ENCODE results near the gene ATP5F1B. TPM values are rescaled to one million over a fixed set of nuclear protein-coding genes. Genes with fewer than 3 reads are reported as not detected.
A peak's percentile ranks its signal among the peaks of the same experiment; 100 is the strongest.

ATP5F1B gene
- total and polyA plus RNA-seq, 7 experiments from 2014 or later: 217 to 688 (median 317) TPM

GRCh38 chr12:56622535-56622934 is 23.2 kb downstream of the ATP5F1B start:
- ATAC-seq: no peak
- intact Hi-C loops (cut with micrococcal nuclease): no loop called here
- H3K4me1 Mint-ChIP-seq: peaks cover 34 to 82% (median 64%) of the 10 kb centered on the region in 7 donors

DNA sequence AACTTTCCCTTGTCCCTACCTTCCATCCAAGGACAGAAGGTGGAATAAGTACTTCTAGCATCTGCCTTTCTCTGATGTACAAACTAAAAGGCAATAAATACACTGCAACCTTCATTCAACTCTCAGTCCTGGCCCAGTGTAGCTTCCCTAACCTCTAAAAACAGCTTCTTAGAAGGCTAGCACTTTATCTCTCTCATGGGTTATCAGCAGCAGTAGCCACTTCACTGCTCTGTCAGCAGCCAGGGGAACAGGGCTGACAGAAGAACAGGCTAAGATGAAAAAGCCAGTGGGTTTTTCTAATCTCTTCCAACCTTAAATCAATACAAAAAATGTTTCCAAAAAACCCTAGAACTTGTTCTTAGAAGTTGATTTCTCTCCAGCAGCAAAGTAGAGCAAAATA is 28.9 kb downstream of the ATP5F1B start:
- Histone ChIP-seq H3K4me3 (ENCODE audit: low read length) (no peak overlapping the region), H3K4me1 (ENCODE audit: control insufficient read depth in 2 of 2, insufficient read depth in 2 of 2, low read length in 2 of 2) (peaks cover 0 to 4% of the 10 kb centered on the region in 2 donors), H3K27ac (ENCODE audit: low read depth, low read length) (no peak overlapping the region), H3K9me3 (ENCODE audit: control insufficient read depth in 2 of 3, low read length in 3 of 3) (no peaks in the 10 kb centered on the region), H3K36me3 (ENCODE audit: control insufficient read depth in 2 of 3, insufficient read depth in 3 of 3, low read length in 3 of 3) (peaks cover 27 to 68% (median 44%) of the 10 kb centered on the region in 3 experiments), H3K27me3 (ENCODE audit: control insufficient read depth in 2 of 2, insufficient read depth in 2 of 2, low read length in 2 of 2) (no peaks in the 10 kb centered on the region)
- Mint-ChIP-seq H3K9me3 (no peaks in the 10 kb centered on the region), H3K27ac (peak overlapping the region in 3 of 9 donors; percentile 1 to 3 (median 2)), H3K36me3 (peaks cover 10 to 51% (median 24%) of the 10 kb centered on the region in 5 donors), H3K4me3 (no peak overlapping the region), H3K27me3 (no peaks in the 10 kb centered on the region), H3K4me1 (peaks cover 14 to 40% (median 30%) of the 10 kb centered on the region in 7 donors)
- DNase-seq: no peak
- POLR2A ChIA-PET: interaction anchor here (0.8 to 1.4 kb wide), 4 partner anchors 11 to 21 kb away, joined by 3 to 5 read pairs (median 4); partner anchors contain the start of gene BAZ2A
- intact Hi-C loops (cut with micrococcal nuclease): loop anchor here in 1 of 2 donors (2.0 kb wide), 1 partner anchor 20 kb away; no protein-coding TSS in a partner anchor
- ATAC-seq: no peak
- CTCF ChIA-PET: no interaction called here

More at GRCh38 chr12:56622535-56622934, 23.2 kb downstream of the ATP5F1B start:
- peaks cover 17 to 19% of the 10 kb centered on the region in 2 donors for H3K4me1 ChIP-seq (ENCODE audit: control insufficient read depth in 2 of 2, insufficient read depth in 2 of 2, low read length in 2 of 2)
- H3K27ac ChIP-seq (ENCODE audit: low read depth, low read length): no peak overlapping the region
- no peaks in the 10 kb centered on the region for H3K27me3 Mint-ChIP-seq
- H3K36me3 Mint-ChIP-seq: peaks cover 0 to 21% (median 11%) of the 10 kb centered on the region in 5 donors
- CTCF ChIA-PET: interaction anchor here (0.7 kb wide), 1 partner anchor 20 kb away, joined by 3 read pairs; no protein-coding TSS in a partner anchor
- H3K4me3 ChIP-seq (ENCODE audit: low read length): no peak overlapping the region
- no peaks in the 10 kb centered on the region for H3K27me3 ChIP-seq (ENCODE audit: control insufficient read depth in 2 of 2, insufficient read depth in 2 of 2, low read length in 2 of 2)
- no peaks in the 10 kb centered on the region for H3K9me3 ChIP-seq (ENCODE audit: control insufficient read depth in 2 of 3, low read length in 3 of 3)
- POLR2A ChIA-PET: interaction anchor here (0.8 to 3.7 kb wide), 5 partner anchors 9 to 103 kb away, joined by 3 to 36 read pairs (median 3); partner anchors contain the start of gene NACA
- H3K4me3 Mint-ChIP-seq: peak overlapping the region in 4 of 10 donors; percentile 10 to 49 (median 20)
- peak overlapping the region in 7 of 9 donors; percentile 22 to 62 (median 46) for H3K27ac Mint-ChIP-seq
- no peaks in the 10 kb centered on the region for H3K9me3 Mint-ChIP-seq
- DNase-seq: no peak
- H3K36me3 ChIP-seq (ENCODE audit: control insufficient read depth in 2 of 3, insufficient read depth in 3 of 3, low read length in 3 of 3): peaks cover 0 to 20% (median 10%) of the 10 kb centered on the region in 3 experiments

- Mint-ChIP-seq H3K27me3 (no peaks in the 10 kb centered on the region), H3K4me1 (peaks cover 14 to 38% (median 31%) of the 10 kb centered on the region in 7 donors), H3K9me3 (no peaks in the 10 kb centered on the region), H3K4me3 (no peak overlapping the region), H3K36me3 (peaks cover 16 to 58% (median 29%) of the 10 kb centered on the region in 5 donors), H3K27ac (peak overlapping the region in 4 of 9 donors; percentile 1 to 39 (median 30))
- Histone ChIP-seq H3K27ac (ENCODE audit: low read depth, low read length) (no peak overlapping the region), H3K36me3 (ENCODE audit: control insufficient read depth in 2 of 3, insufficient read depth in 3 of 3, low read length in 3 of 3) (peaks cover 34 to 75% (median 51%) of the 10 kb centered on the region in 3 experiments), H3K27me3 (ENCODE audit: control insufficient read depth in 2 of 2, insufficient read depth in 2 of 2, low read length in 2 of 2) (no peaks in the 10 kb centered on the region), H3K4me3 (ENCODE audit: low read length) (no peak overlapping the region), H3K4me1 (ENCODE audit: control insufficient read depth in 2 of 2, insufficient read depth in 2 of 2, low read length in 2 of 2) (peaks cover 0 to 4% of the 10 kb centered on the region in 2 donors), H3K9me3 (ENCODE audit: control insufficient read depth in 2 of 3, low read length in 3 of 3) (no peaks in the 10 kb centered on the region)
- DNase-seq: no peak
- intact Hi-C loops (cut with micrococcal nuclease): loop anchor here in 1 of 2 donors (2.0 kb wide), 1 partner anchor 21 kb away; no protein-coding TSS in a partner anchor
- ATAC-seq: no peak
- POLR2A ChIA-PET: interaction anchor here (0.8 to 1.4 kb wide), 2 partner anchors 12 to 13 kb away, joined by 5 read pairs; partner anchors contain the start of gene BAZ2A
- CTCF ChIA-PET: no interaction called here
These were observed 29.5 kb downstream of the ATP5F1B start for GRCh38 chr12:56616244-56616643.

GRCh38 chr12:56614627-56615026 is 31.2 kb downstream of the ATP5F1B start:
- Mint-ChIP-seq H3K27ac (peak overlapping the region in 2 of 9 donors; percentile 24 to 53), H3K36me3 (peaks cover 25 to 74% (median 39%) of the 10 kb centered on the region in 5 donors), H3K27me3 (no peaks in the 10 kb centered on the region), H3K4me3 (no peak overlapping the region), H3K9me3 (no peaks in the 10 kb centered on the region), H3K4me1 (peaks cover 5 to 25% (median 20%) of the 10 kb centered on the region in 7 donors)
- Histone ChIP-seq H3K36me3 (ENCODE audit: control insufficient read depth in 2 of 3, insufficient read depth in 3 of 3, low read length in 3 of 3) (peaks cover 46 to 87% (median 60%) of the 10 kb centered on the region in 3 experiments), H3K27ac (ENCODE audit: low read depth, low read length) (no peak overlapping the region), H3K4me1 (ENCODE audit: control insufficient read depth in 2 of 2, insufficient read depth in 2 of 2, low read length in 2 of 2) (no peaks in the 10 kb centered on the region), H3K9me3 (ENCODE audit: control insufficient read depth in 2 of 3, low read length in 3 of 3) (no peaks in the 10 kb centered on the region), H3K27me3 (ENCODE audit: control insufficient read depth in 2 of 2, insufficient read depth in 2 of 2, low read length in 2 of 2) (no peaks in the 10 kb centered on the region), H3K4me3 (ENCODE audit: low read length) (no peak overlapping the region)
- ATAC-seq (no peak), DNase-seq (no peak)
- POLR2A ChIA-PET: interaction anchor here (1.2 kb wide), 1 partner anchor 31 kb away, joined by 5 read pairs; the partner anchor contains the start of gene ATP5F1B
- intact Hi-C loops (cut with micrococcal nuclease): loop anchor here in 1 of 2 donors (2.0 kb wide), 1 partner anchor 14 kb away; no protein-coding TSS in a partner anchor
- CTCF ChIA-PET: no interaction called here

DNA sequence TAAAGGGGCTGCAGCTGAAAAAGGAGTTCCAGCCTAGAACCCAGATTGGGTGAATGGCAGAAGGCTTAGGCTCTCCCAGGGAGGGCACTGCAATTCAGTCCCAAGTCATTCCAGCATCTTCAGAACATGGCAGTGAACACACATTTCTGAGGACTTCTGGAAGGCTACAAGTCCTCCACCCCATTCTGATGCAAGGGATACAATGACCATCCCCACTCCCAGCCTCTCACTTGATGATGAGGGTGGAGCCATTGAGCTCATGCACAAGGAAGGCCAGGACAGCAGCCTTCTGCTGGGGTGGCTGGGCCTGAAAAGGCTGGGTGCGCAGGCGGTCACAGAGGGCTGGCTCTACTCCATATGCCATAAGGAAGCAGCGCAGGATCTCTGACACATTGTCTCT is 41.4 kb downstream of the ATP5F1B start:
- no peaks in the 10 kb centered on the region for H3K27me3 ChIP-seq (ENCODE audit: control insufficient read depth in 2 of 2, insufficient read depth in 2 of 2, low read length in 2 of 2)
- DNase-seq: no peak
- ChIA-PET POLR2A (no interaction called here), CTCF (no interaction called here)
- H3K4me3 Mint-ChIP-seq: no peak overlapping the region
- no peaks in the 10 kb centered on the region for H3K4me1 Mint-ChIP-seq
- H3K27ac Mint-ChIP-seq: peak overlapping the region in 1 of 9 donors; percentile 37
- ATAC-seq: no peak
- H3K27ac ChIP-seq (ENCODE audit: low read depth, low read length): no peak overlapping the region
- H3K9me3 ChIP-seq (ENCODE audit: control insufficient read depth in 2 of 3, low read length in 3 of 3): no peaks in the 10 kb centered on the region
- intact Hi-C loops (cut with micrococcal nuclease): no loop called here
- no peaks in the 10 kb centered on the region for H3K4me1 ChIP-seq (ENCODE audit: control insufficient read depth in 2 of 2, insufficient read depth in 2 of 2, low read length in 2 of 2)
- H3K27me3 Mint-ChIP-seq: no peaks in the 10 kb centered on the region
- peaks cover 13 to 77% (median 36%) of the 10 kb centered on the region in 5 donors for H3K36me3 Mint-ChIP-seq
- peaks cover 48 to 93% (median 69%) of the 10 kb centered on the region in 3 experiments for H3K36me3 ChIP-seq (ENCODE audit: control insufficient read depth in 2 of 3, insufficient read depth in 3 of 3, low read length in 3 of 3)
- H3K4me3 ChIP-seq (ENCODE audit: low read length): no peak overlapping the region
- H3K9me3 Mint-ChIP-seq: peaks cover 0 to 2% (median 0%) of the 10 kb centered on the region in 11 donors

DNA sequence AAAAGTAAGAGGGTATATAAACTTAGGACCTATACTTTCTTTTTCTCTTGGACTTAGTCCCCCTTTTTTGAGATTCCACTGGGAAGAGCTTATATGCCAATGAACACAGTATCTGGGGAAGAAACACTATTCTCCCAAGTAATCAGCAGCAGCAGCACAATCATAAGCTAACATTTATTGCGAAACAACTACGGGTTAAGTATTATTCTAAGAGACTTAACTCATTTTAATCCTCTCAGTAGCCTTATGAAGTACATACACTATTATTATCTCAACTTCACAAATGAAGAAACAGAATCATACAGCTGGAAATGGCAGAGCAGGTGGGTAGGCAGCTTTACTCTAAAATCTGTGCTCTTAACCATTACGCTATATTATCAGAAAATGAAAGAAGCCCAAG is 43.5 kb downstream of the ATP5F1B start:
- Histone ChIP-seq H3K4me1 (ENCODE audit: control insufficient read depth in 2 of 2, insufficient read depth in 2 of 2, low read length in 2 of 2) (no peaks in the 10 kb centered on the region), H3K9me3 (ENCODE audit: control insufficient read depth in 2 of 3, low read length in 3 of 3) (no peaks in the 10 kb centered on the region), H3K4me3 (ENCODE audit: low read length) (no peak overlapping the region), H3K36me3 (ENCODE audit: control insufficient read depth in 2 of 3, insufficient read depth in 3 of 3, low read length in 3 of 3) (peaks cover 41 to 99% (median 72%) of the 10 kb centered on the region in 3 experiments), H3K27ac (ENCODE audit: low read depth, low read length) (no peak overlapping the region), H3K27me3 (ENCODE audit: control insufficient read depth in 2 of 2, insufficient read depth in 2 of 2, low read length in 2 of 2) (no peaks in the 10 kb centered on the region)
- ATAC-seq: no peak
- ChIA-PET CTCF (interaction anchor here (0.7 to 3.6 kb wide), 5 partner anchors 9 to 34 kb away, joined by 3 to 16 read pairs (median 5); no protein-coding TSS in a partner anchor), POLR2A (interaction anchor here (0.8 to 1.6 kb wide), 4 partner anchors 7 to 39 kb away, joined by 3 to 7 read pairs (median 4); no protein-coding TSS in a partner anchor)
- peaks cover 0 to 5% (median 0%) of the 10 kb centered on the region in 7 donors for H3K4me1 Mint-ChIP-seq
- peaks cover 0 to 2% (median 0%) of the 10 kb centered on the region in 11 donors for H3K9me3 Mint-ChIP-seq
- H3K27ac Mint-ChIP-seq: peak overlapping the region in 2 of 9 donors; percentile 31 to 48
- no peak for DNase-seq
- intact Hi-C loops (cut with micrococcal nuclease): no loop called here
- H3K27me3 Mint-ChIP-seq: no peaks in the 10 kb centered on the region
- H3K36me3 Mint-ChIP-seq: peaks cover 13 to 85% (median 38%) of the 10 kb centered on the region in 5 donors
- H3K4me3 Mint-ChIP-seq: no peak overlapping the region

Measured in naive thymus-derived CD4-positive, alpha-beta T cell (primary cell).